GM18858 (cell line): Measurements from ENCODE around the gene RSL1D1.
"Not testable (repeated sequence)": the region's sequence is repeated elsewhere in the genome, so short reads cannot be mapped to it uniquely, and the experiment has no call there.

Experiments used
- ATAC-seq: cut with Tn5 transposase; IDR thresholded peaks from one replicate; pipeline ENCODE4 v1.9.1; 2021; ENCODE audit not compliant: unreplicated experiment

RSL1D1 gene

DNA sequence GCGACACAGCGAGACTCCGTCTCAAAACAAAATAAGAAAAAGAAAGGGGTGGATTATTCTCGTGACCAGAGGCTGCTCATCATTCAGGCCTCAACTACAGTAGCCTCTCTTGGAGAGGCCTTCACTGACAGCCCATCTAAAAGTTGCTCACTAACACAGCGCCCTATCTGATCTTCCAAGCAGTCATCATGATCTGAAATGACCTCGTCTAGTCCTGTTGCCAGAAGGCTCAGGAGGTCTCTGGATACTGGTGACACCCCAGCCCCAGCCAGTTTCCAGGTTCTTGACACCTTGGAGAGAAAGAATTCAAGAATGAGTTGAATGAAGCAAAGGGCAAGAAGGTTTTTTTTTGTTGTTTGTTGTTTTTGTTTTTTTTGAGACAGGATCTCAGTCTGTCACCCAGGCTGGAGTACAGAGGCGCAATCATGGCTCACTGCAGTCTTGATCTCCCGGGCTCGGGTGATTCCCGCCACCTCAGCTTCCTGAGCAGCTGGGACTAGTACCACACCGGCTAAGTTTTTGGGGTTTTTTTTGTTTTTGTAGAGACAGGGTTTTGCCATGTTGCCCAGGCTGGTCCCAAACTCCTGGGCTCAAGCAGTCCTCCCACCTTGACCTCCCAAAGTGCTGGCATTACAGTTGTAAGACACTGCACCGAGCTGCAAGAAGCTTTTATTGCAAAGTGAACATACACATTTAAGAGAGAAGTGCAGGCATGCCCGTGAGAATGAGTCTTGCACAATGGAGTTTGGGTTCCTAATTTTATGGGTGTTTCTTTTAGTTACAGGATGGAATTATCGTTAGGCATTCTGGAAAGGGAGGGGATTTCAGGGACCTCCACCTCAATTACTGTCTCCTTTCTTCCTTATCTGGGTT, 51.6 kb downstream of the RSL1D1 start:
- ATAC-seq = no peak

DNA sequence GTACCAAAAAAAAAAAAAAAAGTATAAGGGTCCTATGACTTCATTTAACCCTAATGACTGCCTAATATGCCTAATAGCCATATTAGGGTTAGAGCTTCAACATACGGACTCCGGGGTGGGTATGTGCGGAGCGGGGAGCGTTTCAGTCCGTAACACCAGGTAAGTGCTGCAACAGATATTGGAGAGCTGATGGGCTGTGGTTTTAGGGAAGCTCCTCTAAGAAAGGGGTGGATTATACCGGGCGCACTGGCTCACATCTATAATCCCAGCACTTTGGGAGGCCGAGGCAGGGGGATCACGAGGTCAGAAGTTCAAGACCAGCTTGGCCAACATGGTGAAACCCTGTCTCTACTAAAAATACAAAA, 52.3 kb downstream of the RSL1D1 start:
- no peak for ATAC-seq

DNA sequence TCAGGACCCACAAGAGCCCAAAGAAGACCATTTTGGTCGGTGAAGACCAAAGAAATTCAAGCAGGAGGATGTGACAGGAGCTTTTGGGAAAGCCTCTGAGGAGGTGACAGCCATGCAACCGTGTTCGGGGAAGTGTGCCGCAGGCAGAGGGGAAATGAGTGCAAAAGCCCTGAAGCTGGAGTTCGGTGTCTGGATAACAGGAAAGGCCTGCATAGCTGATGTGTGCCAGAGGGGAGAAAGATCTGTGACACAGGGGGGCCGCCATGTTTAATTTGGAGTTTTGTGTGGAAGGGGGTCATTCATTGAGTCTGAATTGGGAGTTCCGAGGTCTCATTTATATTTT, 53.4 kb downstream of the RSL1D1 start:
- no peak for ATAC-seq

DNA sequence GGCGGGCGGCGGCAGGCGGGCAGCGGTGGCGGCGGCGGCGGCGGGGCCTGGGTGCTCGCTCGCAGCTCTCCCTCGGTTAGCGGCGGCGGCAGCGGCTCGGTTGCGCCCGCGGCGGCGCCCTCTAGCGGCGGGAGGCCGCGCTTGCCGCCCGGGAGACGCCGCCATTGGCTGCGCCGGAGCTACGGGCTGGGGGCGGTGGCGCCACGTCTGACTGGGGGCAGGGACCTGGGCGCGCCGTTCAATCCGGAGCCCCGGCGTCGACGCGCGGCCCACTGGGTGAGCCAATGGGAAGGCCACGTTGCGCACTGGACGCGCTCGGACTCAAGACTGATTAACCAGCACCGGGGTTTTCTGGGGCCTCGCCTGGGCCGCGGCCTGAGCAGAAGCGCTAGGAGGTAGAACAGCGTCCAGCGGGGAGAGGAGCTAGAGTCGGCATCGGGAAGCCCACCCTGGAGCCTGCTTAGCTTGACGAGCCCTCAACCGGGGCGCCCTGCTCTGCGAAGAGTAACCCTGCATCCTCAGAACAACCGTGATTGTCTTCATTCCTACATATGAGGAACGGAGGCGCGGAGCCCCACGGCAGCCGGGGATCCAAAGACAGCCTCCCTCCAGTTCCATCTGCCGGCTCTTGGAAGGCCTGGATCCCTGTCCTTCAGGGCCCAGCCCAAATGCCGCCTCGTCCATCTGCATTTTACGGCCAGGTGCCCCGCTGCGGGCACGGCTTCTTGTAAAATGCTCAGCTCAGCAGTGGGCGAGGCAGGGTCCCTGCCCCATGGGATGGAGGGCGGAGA, 54.0 kb downstream of the RSL1D1 start, which contains the start of gene ZC3H7A:
ZC3H7A (minus strand) TSS at position 93 of the 791 bp plus-strand sequence. CDS start 14,904 bp downstream, outside the sequence.
- peak; percentile 75 for ATAC-seq

DNA sequence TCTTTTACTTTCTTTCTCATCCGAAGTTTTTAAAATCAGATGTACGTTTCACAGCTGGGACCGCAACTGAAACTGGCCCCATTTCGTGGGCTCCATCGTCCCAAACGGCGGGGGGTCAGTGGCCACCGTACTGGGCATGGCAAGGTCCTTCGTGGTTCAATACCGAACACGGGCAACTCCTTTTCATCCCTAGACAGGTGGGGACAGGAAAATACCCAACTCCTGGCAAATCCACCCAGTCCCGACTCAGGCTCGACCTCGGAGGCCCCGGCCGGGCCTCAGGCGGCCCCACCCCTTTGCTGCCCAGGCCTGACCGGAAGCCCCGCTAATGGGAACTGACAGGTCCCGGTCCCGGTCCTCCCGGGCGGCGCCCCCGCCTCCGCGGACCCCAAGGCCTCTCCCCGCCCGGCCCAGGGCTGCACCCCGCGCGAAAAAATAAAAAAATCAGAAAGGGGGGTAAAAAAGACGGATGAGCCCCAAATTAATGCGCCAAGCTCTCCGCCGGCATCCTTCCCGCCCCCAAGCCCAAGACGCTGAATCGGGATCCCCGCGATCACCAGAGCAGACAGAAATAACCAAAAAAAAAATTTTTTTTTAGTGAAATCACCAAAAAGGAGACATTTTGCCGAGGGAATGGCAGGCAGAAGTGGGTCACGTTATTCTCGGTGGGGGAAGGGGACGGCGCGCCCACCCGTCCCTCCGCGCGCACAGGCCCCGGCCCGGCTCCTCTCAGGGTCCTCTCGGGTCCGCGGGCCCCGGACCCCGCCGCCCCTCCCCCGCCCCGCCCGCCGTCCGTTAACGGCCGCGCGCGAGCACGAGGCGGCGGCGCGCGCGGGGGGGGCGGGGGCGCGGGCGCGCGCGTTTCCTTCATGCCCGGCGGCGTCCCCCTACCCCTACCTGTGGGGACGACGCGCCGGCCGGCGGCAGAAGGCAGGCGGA, 54.8 kb downstream of the RSL1D1 start:
- ATAC-seq = no peak

DNA sequence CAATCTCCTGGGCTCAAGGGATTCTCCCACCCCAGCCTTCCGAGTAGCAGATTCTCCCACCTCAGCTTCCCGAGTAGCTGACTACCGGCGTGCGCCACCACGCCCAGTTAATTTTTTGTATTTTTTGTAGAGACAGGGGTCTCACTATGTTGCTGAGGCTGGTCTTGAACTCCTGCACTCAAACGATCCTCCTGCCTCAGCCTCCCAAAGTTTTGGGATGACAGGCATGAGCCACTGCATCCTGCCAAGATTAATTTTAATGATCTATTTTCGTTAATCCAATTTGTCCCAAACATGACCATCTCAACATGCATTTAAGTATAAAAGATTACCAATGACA, 55.5 kb downstream of the RSL1D1 start:
- ATAC-seq = no peak

DNA sequence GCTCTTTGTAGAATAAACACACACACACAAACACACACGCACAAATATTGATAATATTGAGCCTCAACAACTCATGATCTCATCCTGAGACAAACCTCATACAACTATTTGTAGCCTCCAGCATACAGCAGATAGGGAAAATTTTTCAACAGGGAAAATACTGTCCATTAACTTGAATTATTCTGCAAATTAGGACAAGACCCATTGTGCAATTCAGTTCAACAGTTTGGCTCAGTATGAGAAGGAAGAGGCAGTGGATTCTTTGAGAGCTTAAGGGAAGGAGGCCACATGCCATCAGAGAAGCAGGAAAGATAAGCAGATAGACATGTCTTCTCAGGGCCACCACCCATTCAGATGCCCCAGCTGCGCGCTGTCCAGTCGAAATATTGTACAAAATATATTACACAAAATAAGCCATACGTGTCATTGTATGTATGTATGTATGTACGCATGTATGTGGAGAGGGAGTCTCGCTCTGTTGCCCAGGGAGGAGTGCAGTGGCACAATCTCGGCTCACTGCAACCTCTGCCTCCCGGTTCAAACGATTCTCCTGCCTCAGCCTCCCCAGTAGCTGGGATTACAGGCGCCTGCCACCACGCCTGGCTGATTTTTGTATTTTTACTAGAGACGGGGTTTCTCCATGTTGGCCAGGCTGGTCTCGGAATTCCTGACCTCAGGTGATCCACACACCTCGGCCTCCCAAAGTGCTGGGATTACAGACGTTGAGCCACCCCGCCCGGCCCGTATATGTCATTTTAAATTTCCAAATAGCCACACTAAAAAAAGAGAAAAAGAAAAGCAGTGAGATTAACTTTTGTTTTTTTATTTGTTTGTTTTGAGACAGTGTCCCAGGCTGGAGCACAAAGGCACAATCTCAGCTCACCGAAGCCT, 56.1 kb downstream of the RSL1D1 start:
- ATAC-seq = no peak

DNA sequence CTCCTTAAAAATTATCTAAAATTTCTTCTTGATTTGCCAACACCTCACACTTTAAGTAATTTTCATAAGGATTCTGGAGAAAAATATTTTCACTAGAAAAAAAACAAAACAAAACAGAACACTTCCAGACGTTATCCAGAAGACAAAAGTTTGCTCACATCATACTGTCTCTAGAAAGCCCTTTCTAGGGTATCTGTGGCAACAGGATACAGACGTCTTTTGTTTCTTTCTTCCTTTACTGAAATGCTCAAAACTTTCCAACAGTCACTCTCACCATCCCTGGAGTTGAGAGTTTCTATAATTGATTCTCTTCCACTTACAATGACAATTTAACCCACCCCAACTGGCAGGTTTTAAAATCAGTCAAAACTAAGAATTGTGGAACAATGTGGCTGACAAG, 56.9 kb downstream of the RSL1D1 start:
- ATAC-seq = no peak

DNA sequence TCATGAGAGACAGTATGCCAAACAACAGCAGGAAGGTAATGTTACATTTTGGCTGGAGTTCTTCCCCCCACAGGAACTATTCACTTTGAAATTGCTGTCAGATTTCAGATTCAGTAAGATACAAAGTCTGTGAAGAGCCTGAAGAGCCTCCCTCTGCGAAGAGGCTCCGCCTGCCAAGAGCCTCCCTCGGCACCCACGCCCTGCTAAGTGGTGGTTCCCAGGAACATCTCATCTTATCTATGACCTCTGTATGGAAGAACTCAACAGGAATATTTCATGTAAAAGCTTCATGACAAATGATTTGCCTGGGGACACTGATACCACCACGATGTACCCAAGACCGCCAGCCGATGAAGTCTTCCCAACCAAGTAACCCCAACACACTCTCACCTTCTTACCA, 57.5 kb downstream of the RSL1D1 start:
- no peak for ATAC-seq

DNA sequence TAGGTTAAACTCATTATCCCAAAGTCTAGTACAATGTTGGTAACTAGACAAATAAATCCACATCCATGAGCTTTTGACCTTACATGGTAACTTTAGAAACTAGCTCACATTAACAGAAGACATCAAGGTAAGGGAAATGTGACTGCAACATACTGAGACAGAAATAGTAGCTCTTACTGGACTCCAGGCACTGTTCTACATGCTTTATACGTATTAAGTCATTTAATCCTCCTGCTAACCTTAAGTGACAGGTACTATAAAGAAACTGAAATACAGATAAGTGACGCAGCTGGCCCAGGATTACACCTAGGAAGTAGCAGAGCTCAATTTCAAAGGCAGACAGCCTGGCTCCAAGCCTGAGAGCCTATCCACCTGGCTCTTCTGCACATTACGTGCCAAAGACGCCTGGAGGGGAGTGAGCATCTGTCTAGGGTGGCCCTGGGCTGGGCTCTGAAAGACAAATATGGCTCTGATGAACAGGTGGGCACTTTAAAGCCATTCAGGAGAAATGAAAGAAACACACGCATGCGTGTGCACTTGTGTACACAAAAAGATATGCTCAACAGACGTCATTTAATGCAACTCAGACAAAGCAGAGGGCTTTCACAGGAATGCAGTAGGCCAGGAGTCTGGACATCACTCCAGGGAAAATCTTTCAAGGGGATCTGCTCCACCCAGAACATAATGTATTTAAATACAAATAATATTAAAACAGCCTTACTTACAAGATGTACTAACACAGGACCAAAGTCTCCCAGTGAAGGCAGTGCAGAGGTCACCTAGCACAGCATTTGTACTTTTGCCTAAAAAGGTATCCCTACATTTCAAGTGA, 58.7 kb downstream of the RSL1D1 start:
- ATAC-seq = no peak

DNA sequence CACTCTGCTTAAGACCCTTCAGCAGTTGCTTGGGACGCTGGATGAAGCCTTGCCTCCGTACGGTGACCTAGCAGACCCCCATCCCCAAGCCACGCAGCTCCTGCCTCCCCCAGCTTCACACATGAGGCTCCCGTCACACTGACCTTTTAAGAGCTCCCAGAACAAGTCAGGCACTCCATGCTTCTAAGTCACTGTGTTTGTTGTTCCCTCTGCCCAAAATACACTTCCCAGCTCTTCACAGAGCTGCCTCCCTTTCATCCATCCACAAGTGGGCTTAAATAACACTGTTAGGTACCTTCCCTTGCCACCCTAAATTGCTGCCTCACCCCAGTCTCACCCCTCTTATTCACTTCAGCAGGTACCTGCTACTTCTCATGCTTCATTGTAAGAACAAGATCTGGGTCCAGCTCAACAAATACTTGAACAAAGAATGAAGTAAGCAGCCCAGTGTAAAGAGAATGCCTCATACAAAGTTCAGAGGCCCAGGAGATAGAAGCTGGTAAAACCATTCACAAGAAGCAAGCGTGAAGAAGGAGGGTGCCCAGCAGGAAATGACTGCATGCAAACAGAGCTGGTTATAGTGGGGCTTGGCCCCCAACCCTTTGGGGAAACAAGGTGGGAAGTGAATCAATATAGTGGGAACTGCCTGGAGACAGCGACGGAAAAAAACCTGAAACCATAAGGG, 60.1 kb downstream of the RSL1D1 start:
- ATAC-seq = no peak

DNA sequence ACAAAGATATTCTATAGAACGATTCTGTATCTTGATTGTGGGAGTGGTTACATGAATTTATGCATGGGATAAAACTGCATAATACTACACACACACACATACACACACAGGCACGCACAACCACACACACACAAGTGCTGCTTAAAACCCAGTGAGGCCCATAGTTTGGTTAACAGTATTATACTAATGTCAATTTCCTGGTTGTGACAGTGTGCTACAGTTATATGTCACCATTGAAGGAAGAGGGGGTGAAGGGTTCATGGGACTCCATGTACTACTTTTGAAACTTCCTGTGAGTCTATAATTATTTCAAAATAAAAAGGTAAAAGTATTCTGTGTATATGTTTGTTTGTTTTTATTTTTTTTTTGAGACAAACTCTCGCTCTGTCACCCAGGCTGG, 62.4 kb downstream of the RSL1D1 start:
- no peak for ATAC-seq

DNA sequence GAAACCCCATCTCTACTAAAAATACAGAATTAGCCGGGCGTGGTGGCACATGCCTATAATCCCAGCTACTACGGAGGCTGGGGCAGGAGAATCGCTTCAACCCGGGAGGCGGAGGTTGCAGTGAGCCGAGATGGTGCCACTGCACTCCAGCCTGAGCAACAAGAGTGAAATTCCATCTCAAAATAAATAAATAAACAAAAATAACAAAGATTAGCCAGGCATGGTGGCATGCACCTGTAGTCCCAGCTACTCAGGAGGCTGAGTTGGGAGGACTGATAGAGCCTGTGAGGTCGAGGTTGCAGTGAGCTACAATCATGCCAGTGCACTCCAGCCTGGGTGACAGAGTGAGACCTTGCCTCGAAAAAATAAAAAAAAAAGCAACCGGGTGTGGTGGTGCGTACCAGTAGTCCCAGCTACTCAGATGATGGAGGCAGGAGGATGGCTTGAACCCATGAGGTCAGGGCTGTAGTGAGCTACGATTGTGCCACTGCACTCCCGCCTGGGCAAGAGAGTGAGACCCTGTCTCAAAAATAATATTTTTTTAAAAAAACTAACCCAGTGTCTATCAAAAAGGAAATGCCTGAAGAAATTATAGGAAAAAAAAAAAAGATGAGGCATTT, 66.3 kb downstream of the RSL1D1 start:
- ATAC-seq = not testable (repeated sequence)

DNA sequence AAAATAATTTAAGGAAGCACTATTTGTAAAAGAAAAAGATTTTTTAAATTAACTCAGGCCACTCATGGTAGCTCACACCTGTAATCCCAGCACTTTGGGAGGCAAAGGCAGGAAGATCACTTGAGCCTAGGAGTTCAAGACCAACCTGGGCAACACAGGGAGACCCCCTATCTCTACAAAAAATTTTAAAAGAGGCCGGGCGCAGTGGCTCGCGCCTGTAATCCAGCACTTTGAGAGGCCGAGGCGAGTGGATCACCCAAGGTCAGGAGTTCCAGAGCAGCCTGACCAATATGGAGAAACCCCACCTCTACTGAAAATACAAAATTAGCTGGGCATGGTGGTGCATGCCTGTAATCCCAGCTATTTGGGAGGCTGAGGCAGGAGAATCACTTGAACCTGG, 67.0 kb downstream of the RSL1D1 start:
- ATAC-seq = not testable (repeated sequence)

DNA sequence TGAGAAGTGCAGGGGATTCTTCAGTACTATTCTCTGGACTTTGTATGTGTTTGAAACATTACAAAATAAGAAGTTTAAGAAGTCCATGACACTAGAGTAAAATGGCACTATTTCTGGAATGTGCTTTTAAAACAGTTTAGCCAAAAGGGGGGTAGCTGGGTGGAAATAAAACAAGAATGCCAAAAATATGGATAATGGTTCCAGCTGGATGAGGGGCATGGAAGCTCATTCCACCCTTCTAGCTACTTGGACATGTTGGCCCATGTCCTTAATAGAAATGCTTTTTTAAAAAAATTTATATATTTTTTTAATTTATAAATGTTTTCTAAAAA, 67.3 kb downstream of the RSL1D1 start:
- ATAC-seq = no peak
